Stimulated activated CD8-positive, alpha-beta memory T cell treated with anti-CD3 and anti-CD28 coated beads, Interleukin-7, amount 100 ng/mL, for 24 hours (primary cell): ENCODE measurements around the gene POMC.
"Not testable (repeated sequence)": the region's sequence is repeated elsewhere in the genome, so short reads cannot be mapped to it uniquely, and the experiment has no call there.

ENCODE experiments used
- DNase-seq: peaks from one replicate; pipeline ENCODE4 v3.0.0-alpha.2; 2020; ENCODE audit warnings: low read depth

The POMC gene

GRCh38 chr2:25132299-25132635, 36.1 kb downstream of the POMC start:
- no peak for DNase-seq

- DNase-seq = no peak
Measured at GRCh38 chr2:25131567-25132298, 36.6 kb downstream of the POMC start.

DNA sequence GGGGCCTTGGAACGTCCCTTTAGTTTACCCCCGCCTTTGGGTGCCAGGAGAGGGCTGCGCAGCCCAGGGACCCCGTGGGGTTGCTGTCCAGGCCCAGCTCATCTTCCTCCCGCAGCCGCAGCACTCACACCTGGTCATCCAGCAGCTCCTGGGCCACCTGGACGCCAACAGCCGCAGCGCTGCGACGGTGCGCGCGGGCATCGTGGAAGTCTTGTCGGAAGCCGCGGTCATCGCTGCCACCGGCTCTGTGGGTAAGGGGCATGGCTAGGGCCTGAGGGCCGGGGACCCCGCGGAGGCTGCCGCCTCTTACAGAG, 37.2 kb downstream of the POMC start:
- no peak for DNase-seq

DNA sequence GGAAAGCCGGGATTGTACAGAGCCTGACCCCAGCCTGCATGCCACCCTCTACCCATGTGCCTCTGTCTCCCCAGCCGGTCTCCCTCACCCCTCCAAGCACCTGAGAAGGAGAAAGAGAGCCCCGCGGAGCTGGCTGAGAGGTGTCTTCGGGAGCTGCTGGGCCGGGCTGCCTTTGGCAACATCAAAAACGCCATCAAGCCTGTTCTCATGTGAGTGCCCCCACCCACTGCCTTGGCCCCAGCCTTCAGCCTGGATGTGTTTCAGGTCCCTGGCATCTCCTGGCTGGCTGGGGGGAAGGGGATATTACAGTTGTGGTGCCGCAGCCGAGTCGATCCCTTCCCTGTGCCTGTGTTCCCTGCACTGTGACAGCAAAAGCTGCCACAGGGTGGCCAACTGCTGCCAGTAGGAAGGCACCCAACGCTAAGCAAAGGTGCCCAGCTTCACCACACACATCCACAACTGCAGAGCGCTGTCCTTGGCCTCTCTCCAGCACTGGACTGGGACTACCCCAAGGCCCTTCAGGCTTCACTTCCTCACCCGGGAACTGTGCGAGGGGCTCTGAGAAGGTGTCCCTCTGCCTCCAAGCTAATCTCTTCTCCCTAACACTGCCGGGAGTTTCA, 38.4 kb downstream of the POMC start:
- DNase-seq = no peak

GRCh38 chr2:25127646-25128045, 40.7 kb downstream of the POMC start:
- no peak for DNase-seq

DNA sequence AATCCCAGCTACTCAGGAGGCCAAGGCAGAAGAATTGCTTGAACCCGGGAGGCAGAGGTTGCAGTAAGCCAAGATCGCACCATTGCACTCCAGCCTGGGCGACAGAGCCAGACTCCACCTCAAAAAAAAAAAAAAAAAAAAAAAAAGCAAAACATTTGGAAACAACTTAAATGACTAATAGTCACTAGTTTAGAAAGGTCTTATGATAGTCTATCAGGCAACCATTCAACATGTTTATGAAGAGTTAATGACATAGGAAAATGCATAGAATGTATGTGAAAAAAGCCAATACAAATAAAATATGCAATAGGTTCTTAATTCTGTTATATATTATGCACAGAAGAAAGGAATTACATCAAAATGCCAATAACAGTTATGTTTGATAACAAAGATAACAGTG, 41.3 kb downstream of the POMC start:
- not testable (repeated sequence) for DNase-seq

DNA sequence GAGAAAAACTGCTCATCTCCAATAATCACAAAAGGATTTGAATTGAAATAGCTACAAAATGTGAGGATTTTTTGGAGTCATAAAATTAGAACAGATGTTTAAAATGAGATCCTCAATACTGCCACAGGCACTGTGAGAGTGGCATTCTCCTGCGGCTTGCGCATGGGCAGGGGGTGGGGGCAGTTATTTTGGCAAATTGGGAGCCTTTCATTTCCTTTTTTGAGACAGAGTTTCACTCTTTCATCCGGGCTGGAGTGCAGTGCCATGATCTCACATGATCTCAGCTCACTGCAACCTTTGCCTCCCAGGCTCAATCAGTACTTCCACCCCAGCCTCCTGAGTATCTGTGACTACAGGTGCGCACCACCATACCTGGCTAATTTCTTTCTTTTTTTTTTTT, 42.4 kb downstream of the POMC start:
- no peak for DNase-seq

GRCh38 chr2:25125189-25125588, 43.2 kb downstream of the POMC start:
- no peak for DNase-seq

DNA sequence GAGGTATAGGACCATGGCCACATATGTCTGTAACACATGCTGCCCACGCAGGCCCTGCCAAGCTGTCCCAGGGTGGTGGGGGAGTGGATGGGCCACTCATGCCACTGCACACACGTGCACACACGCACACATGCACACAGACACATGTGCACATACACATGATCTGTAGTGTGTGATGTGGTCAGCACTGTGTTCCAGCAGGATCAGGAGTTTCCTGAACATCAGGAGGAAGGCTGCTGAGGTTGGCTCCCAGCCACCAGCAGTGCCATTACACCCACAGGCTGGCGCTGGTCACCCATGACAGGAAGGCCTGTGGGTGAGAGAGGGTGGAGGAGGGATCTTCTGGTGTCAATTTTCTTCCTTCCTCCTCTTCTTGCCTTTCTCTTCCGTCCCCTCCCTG, 44.7 kb downstream of the POMC start:
- DNase-seq = no peak

GRCh38 chr2:25122367-25122766, 46.0 kb downstream of the POMC start:
- DNase-seq = no peak

GRCh38 chr2:25119263-25119662, 49.1 kb downstream of the POMC start:
- no peak for DNase-seq

- no peak for DNase-seq
Measured at GRCh38 chr2:25116956-25117355, 51.4 kb downstream of the POMC start.

DNA sequence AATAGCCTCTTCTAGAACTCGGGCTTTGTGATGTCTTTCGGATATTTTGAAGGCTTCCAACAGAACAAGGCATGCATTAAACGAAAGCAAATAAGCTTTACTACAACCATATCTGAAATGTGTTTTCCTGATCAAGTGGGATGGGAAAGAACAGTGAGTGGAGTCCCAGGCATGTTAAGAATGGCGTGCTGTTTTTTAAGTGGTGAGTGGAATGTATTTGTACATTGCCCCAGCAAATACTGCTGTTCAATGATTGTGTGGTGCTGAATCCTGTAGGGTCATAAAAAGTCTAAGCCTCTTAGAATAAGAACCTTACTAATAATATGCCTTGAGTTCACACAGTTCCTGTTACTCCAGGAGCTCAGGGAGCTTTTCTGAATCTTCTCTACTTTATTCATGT, 52.5 kb downstream of the POMC start:
- no peak for DNase-seq

DNA sequence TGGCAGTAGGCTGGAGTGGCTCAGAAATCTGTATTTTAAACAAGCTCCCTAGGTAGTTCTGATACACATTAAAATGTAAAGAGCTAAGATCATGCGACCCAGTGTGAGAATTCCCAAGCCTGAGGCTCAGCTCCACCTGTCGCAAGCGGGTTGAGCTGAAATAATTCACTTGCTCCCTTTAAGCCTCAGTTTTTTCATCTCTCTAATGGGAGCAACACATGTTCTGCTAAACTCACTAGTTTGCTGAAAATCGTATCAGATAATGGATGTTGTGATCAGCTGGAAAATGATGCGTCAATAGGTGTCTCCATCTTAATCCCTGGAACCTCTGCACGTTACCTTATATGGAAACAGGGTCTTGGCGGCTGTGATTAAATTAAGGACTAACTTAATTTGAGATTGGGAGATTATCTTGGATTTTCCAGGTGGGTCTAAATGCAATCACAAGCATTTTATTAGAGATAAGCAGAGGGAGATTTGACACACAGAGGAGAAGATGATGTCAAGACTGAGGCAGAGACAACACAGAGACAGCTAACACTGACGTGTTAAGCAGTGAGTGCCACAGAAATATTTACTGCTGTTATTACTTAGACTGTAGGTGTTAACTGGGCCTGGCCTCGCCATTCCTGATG, 53.0 kb downstream of the POMC start:
- no peak for DNase-seq

DNA sequence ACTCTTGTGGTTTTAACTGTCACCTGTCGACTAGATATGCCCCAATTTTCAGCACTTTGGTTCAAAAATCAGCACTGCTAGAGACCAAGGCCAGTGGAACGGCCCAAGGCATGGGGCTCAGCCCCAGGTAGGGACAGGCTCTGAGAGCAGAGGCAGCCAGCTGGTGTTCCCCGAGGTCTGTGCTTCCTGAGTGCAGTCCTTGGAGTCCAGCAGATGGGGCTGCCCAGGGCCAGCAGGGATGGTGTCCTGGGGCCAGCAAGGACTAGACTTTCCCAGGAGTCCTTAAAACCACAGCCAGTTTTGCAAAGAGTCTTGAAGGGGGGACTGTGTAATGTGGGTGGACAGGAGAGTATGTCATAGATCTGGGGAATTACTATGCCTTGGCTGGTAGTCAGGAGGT, 56.3 kb downstream of the POMC start:
- DNase-seq = no peak
